ENCODE results near the gene BLTP2.
"Not testable (repeated sequence)": the region's sequence is repeated elsewhere in the genome, so short reads cannot be mapped to it uniquely, and the experiment has no call there.

DNA sequence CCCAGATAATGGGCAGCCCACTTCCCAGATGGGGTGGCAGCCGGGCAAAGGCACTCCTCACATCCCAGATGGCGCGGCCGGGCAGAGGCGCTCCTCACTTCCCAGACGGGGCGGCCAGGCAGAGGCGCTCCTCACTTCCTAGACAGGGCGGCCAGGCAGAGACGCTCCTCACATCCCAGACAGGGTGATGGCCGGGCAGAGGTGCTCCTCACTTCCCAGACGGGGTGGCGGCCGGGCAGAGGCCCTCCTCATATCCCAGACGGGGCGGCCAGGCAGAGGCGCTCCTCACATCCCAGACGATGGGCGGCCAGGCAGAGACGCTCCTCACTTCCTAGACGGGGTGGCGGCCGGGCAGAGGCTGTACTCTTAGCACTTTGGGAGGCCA, 14.5 kb upstream of the BLTP2 start:
- not testable (repeated sequence) for TF ChIP-seq CTCF (IDR thresholded peaks at IDR 0.05); ZFX (IDR thresholded peaks at IDR 0.05; ENCODE audit: borderline replicate concordance)

All from 22Rv1 (cell line).